Lower leg skin (tissue), 3 donors: ENCODE data around the gene POU5F1.

Experiments used
- CTCF ChIP-seq, 3 donors: fragments of 450-650 bp; IDR thresholded peaks; one replicate each; pipeline ENCODE4 v1.5.1; 2016; ENCODE audit warnings: antibody characterized with exemption in 3 of 3, mild to moderate bottlenecking in 3 of 3, moderate library complexity in 2 of 3
- POLR2A ChIP-seq, 2 donors: fragments of 450-650 bp; IDR thresholded peaks; one replicate each; pipeline ENCODE4 v1.6.1; 2016 to 2017; ENCODE audit warnings: antibody characterized with exemption in 2 of 2, mild to moderate bottlenecking in 1 of 2, moderate library complexity in 1 of 2

GRCh38 chr6:31165986-31166385, 4.5 kb downstream of the POU5F1 start:
- TF ChIP-seq CTCF (IDR thresholded peaks at IDR 0.05) (no peak), POLR2A (IDR thresholded peaks at IDR 0.05) (no peak)
